NCI-H524 (cell line): ENCODE data around the gene PLEKHG1.

Source experiments
- DNase-seq, 2 experiments: peaks; one replicate each; lab custom pipeline; 2025; lab: John Stamatoyannopoulos, UW

The PLEKHG1 gene

DNA sequence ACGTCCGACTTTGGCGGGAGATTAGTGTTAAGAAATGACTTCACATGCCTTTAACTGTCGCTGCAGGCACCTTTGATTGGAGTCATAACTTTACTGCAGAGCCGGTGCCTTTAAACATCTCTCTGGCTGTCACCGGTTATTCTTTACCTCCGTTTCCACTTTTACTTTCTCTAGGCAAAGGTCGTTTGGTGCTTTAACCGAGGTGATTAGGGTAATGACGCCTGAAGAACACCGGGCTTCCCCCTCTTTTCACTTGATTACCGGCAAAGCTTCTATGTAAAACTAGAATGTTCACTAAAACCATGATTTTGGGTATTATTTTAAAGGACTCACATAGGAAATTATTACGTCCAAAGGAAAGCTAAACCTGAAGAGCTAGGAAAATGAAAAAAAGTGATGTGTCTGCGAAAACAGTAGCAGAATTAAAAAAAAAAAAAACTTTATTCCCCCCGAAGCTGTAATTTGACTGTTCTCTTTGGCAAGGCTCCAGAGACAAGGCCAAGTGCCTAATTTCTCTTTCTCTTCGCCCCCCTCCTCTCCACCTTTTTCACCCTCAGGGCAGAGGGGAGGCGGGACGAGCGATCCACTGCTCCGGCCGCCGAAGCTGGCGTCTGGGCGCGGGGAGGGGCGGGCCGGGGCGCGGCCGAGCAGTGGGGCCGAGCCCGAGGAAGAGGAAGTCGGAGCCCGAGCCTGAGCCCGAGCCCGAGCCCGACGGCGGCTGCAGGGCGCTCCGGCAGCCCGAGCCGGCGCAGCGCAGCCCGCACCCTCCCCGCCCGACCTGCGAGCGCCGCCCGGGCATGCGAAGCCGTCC lies at the start of gene PLEKHG1:
PLEKHG1 (plus strand) TSS at position 687 of the 811 bp plus-strand sequence. CDS start 133,797 bp downstream, outside the sequence.
- DNase-seq: peak in 1 of 2 experiments; percentile 38

DNA sequence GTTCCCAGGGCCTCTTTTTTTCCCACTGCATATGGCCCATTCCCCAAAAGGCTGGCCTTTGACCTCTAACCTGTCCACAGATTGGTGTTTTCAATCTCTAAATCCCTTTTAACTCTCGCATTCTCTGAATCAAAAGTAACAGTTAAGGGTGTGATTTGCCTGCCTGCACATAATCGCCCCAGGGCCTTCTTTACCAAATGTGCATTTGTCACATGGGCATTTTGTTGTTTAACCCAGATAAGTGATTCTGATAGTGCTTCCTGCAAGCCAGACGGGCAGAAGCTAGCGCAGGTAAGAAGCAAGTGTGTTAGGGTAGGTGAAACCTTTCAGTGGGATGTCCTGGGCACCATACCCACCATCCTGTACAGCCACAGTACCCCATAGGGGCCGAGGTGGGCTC lies 49.4 kb upstream of the PLEKHG1 start:
- no peak for DNase-seq

DNA sequence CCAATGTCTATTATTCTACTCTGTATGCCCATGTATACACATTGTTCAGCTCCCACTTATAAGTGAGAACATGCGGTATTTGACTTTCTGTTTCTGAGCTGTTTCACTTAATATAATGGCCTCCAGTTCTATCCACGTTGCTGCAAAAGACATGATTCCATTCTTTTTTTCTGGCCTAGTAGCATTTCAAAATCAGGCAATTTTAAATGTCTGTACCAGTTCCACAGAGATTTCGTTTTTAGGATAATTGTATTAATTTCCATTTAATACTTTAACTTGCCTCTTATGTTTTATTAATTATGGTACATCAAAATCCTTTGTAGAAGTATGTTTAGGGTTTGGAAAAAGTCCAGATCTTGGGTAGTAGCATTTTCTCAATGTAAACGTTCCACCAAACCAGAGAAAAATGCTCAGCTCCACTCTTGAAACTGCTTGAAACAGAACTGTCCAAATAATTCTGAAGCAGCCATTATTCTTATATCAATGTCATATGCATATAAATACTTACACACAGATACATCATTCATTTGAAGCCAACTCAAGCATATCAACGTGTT lies 42.6 kb upstream of the PLEKHG1 start:
- no peak for DNase-seq

DNA sequence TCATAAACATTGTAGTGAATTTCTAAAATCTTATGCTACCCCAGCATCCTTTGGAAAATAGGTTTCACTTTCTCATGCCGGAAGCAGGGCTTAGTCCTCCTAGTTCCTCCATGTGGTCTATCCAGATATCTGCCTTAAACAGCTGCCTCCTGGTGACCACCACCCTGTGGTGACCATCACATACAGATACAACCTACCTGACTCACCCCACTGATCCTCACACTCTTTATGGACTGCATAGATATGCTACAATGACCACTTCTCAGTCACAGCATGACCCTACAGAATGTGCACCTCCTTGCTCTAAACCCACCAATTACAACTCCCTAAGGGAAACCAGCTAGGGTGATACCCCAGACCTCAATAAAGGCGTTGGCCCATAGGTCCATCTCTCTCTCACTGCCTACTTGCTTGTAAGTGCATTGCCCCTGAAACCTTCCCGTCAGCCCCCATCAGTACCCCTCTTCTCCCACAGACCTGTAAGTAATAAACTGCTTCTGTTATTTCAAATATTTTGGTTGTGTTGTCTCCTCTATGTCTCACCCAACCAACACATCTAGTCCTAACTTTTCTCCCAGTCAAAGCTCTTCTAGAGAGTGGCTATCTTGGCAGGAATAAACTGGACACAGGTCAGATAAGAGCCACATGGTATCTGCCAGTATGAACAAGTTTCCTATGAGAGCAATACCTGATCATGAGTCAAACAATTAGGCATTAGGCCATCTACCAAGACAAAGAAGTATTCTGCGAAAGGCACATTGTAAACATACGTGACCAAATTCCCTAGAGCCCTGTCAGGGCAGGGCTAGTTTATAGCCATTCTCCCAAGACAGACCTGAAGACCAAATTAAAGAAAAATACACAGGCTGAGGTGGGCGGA lies 39.4 kb upstream of the PLEKHG1 start:
- no peak for DNase-seq

DNA sequence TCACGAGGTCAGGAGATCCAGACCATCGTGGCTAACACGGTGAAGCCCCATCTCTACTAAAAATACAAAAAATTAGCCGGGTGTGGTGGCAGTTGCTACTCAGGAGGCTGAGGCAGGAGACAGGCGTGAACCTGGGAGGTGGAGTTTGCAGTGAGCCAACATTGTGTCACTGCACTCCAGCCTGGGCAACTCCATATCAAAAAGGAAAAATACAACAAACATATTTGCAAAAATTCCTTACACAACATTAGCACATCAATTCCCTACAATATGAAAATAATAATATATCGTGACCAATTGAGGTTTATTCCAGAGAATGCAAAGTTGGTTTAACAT lies 38.8 kb upstream of the PLEKHG1 start:
- no peak for DNase-seq

DNA sequence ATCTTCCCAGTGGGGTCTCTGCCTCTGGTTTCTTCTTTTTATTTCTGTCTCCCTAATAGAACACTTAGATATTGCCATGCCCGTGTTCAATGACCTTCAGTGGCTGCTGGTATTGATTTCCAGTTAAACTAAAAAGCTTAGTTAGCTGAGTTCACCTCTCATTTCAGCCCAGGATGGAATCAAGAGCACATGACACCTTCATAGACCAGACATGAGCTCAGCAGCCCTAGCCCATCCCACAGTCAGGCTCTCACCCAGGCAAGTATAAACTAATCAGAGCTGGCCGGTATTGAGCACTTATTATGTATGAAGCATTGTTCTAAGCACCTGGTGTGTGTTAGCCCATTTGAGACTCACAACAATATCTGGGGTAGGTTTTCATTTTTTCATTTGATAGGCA lies 33.7 kb upstream of the PLEKHG1 start:
- DNase-seq: no peak

DNA sequence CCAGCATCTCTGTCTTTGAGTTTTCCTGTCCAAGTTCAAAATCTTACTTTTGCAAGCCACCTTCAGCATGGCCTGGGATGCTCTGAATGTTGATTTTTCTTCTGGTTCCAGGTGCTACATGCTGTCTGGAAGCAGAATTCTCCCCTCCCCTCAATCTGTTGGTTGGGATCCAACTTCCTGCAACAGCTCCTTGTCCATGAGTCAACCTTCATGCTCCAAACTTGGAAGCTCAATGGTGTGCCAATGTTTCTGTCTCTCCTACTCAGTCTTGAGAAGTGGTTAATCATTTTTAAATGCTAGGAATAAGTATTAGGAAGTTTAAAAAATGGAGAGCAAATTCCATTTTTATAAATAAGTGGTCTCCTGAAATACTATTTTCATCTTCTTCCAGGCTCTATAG lies 33.2 kb upstream of the PLEKHG1 start:
- no peak for DNase-seq

DNA sequence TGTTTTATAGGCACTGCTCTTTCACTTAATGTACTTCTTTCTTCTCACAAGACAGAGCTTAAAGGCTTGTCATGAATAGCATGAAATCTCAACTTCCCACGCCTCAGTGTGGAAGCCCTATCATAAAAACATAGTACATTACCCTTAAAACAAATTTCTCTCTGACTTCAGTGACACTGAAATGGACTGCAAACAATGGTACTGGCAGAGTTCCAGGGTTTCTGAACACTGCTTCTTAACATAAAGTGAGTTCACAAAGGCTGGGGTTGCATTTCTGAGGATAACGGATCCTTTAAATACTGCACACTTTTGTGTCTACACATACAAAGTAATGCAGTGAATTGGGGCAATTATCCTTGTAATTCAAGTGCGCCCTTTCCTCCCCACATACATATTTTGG lies 32.3 kb upstream of the PLEKHG1 start:
- DNase-seq: no peak

DNA sequence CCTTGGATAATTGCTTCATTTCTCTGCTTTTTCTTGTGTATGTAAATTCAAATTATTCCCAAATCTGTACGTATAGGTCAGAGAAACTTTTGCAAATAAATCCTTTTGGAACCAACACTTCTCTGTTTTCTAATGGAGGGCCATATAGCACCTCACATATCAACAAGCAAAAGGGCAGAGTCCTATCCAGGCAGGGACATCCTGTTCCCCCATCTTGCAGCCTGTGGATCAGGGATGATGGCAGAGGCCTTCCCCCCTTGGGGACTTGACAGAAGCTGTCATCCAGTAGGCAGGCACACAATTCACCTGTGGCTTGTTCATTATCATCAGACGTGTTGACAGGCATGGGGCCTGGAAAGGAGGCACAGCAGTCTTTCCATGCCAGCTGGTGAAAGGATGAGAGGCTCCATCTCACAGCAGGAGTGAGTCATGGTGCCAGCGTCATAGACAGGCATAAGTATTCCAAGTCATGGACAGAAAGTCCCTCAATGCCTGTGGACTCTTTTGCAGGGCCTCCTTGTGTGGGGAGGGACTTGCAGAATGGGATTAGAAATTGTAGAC lies 31.8 kb upstream of the PLEKHG1 start:
- DNase-seq: peak; percentile 64 to 84

DNA sequence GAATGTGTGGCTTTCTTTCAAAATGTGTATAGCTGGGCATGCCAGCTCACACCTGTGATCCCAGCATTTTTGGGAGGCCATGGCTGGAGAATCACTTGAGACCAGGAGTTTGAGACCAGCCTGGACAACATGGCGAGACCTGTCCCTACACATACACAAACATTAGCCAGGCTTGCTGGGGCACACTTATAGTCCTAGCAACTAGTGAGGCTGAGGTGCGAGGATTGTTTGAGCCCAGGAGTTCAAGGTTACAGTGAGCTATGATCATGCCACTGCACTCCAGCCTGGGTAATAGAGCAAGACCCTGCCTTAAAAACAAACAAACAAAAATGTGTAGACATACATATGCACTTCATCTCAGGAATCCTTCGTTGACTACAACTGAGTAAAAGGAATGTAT lies 31.1 kb upstream of the PLEKHG1 start:
- DNase-seq: no peak

DNA sequence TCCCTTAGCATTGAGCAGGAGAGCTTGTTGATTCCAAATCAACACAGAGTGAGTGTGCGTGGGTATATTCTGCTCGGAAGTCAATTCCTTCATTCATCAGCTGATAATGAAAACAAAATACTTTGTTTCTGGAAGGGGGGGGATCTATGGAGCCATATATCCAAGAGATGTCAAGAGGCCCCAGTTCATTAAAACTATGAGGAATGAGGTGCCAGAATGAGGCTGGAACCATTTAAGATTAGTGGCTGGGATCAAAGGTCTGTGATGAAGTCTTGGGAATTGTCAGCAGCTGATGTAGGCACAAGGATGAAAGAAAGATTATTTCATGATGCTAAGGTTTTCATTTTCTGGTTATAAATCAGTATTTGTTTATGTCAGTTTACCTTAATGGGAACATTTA lies 30.5 kb upstream of the PLEKHG1 start:
- DNase-seq: no peak

DNA sequence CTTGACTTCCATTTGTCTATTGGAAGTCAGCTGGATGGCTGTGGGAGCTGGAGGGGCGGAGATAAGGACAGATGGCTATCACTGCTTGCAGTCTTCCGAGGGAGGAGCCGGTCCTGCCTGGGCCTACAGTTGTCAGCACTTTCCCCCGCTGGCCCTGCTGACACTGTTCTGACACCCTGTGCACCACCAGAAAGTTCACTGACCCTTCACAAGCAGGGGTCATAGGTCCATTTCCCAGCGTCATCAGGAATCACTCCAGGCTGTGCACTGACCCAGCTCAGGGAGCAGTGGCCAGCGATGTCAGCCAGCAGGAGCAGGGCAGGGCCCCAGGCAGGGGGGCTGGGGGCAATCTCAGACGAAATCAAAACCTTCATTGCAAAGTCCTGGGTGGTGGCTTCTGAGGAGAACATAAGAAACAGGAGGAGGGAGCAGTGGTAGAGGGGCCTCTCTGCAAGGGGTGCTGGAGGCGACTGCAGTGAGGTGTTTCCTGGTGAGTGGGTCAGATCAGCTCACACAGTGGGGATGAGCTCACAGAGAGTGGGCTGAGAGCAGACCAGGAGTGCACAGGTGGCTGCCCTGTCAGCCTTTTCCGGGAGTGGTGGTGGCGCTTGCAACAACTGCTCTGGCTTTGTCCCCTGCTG lies 26.5 kb upstream of the PLEKHG1 start:
- DNase-seq: peak; percentile 38 to 72

DNA sequence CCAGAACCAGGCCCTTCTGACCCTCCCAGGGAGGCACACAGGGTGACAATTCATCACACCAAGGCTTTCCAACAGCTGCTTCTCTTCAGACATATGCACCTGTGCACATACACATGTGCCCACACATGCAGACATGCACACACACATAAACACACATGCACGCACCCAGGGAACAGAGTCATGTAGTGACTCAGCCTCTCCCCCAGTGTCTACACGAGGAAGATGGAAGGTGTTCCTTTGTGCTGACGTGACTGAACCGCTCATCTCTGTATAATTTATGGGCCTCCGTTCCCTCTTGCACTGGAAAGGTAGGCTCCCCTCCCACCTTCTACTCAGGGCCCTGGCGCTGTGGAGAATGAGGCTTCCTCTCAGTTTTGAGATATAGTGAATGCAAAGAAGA lies 23.8 kb upstream of the PLEKHG1 start:
- no peak for DNase-seq

DNA sequence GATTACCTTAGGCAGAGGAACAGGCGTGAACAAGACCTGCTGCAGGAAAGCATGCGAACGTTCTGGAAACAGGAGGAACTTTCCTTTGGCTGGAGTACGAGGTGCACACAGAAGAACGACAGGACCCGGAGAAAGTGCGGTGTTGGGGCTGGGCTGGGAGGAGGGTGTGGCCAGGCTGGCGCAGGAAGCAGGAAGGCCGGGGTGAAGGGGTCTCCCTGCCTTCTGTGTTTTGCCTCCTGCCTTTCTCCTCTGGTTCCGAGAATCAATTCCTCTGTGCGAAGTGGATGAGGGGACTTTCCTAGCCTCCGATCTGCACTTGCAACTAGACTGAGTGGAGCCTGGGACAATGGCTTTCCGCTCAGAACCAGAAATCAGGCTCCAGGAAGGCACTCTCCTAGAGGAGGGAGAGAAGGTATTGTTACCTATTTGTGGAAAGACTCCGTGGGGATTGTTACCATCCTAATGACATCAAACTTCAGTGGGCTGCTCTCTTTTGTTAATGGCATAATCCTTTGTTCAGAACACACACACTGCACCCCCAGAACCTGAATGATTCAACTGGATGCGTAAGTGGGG lies 22.9 kb upstream of the PLEKHG1 start:
- no peak for DNase-seq

DNA sequence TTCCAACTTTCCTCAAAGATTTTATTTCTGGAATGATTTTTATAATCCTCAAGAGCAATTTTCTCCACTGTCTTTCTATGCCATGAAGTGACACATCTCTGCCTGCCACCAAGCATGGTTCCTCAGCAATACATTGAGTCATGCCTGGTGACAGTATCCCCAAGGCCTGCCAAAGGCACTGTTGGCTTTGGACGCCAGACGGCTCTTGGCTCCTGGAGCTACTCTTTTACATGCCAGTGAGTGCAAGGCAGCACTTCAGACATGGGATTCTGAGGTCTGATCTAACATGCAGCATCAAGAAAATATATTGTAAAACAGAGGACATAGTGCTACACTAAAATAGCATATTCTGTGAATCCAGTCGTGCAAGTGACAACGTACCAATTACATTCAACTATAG lies 20.1 kb upstream of the PLEKHG1 start:
- no peak for DNase-seq

DNA sequence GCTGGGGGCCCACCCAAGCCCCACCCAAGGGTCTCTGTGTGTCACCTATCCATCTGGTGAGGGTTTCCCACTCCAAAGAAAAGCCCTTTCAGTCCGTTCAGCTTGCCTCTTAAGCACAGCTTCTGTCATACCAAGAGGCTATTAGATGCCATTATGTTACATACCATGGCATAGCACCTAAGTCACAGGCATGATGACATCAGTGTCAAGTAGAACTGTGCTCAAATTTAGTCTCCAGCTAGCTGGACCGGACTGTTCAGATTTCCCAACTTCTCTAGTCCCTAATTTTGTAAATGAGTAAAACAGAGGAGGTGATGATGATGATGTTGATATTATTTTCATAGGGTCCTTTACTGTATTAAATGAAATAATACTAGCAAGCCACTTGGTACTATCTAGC lies 19.2 kb upstream of the PLEKHG1 start:
- DNase-seq: no peak

DNA sequence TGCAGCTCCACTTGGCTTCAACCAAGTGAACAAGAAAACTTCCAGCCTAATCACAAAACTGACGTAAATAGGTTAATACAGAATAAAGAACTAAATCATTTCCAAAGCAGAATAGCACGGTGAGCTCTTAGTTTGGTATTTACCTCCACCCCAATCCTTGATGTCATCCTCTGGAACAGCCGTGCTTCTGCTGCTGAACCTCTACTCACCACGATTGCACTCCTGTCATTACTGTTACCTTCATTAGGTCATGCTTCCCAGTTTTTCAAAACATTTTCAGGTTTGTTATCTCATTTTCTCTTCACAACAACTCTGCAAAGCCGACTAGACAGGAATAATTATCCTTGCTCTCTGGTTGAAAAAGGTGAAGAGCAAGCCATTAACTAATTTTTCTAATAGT lies 15.6 kb upstream of the PLEKHG1 start:
- DNase-seq: no peak

DNA sequence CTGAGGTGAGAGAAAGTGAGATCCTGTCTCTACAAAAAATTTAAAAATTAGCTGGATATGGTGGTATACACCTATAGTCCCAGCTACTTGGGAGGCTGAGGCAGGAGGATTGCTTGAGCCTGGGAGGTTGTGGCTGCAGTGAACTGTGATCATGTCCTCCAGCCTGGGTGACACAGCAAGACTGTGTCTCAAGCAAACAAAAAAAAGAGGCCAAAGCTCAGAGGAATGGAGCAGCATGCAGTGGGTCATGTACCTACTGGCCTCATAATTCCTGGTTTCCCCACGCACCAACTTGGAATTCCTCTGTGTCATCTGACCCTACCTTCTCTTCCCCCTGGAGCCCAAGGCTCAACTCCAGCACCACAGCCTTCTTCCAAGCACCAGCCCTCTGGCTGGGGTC lies 15.1 kb upstream of the PLEKHG1 start:
- DNase-seq: no peak

DNA sequence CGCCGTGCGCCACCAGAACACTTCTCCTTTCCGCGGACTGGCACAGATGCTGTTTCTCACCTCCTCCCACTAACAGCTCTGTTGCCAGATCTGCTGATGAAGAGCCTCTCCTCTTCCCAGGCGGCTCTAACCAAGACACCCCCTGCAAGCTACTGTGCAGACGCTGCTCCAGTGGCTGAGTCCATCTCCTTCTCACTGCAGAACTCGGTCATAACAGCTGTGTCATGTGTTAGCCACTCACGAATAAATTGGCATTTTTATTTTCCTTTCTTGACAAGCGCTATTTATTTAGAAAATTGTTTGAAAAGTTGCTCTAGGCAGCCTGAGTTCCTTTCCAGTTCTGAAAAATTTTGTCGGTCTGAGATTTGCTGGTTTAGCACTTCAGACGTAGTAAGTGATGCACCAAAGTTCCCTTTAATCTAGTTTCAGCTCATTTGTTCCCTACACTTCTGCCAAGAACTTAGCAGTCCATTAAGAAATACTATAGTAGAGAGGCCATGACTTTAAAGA lies 12.8 kb upstream of the PLEKHG1 start:
- DNase-seq: no peak

DNA sequence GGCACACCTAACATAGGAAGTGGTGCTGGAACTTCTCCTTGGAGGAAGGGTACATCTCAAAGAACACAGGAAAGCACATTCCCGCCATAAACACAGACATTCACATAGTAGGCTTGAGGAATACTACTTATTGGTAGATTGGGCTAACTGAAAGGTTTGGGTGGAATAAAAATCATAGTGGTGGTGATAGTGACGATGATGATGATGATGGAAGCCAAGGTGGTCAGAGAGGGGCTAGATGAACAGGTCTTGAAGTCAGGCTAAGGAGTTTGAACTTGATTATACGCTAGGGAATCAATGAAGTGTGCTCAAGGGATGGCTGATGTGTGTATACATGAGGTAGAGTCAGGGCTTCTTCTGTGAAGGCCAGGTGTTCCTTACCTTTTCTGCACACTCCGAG lies 12.0 kb upstream of the PLEKHG1 start:
- DNase-seq: no peak

DNA sequence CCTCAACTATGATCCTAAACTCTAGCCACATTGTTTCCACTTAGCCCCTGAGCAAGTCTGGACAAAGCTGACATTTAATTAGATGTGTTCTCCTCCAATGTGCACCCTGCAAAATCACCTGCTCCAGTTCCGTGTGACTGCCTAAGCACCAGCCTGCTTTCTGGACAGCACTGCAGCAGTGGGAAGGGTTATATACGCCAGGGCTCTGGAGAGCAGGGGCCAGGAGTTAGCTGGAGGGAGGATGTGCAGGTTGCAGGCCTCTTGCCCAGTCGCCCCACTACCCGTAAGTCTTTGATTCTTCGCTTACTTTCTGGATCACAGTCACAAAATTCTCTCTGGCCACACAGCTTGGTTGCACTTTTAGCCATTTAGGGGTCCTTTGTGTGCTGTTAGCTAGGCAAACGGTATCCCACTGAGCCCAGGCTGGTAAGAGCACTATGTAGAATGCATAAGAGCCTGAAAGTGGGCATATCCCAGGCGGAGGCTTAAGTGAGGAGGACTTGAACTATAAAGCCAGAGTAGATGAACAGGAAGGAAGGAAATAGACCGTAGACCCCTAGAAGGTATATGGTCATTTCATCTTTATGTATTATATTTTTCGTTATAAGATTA lies 10.7 kb upstream of the PLEKHG1 start:
- peak in 1 of 2 experiments; percentile 5 for DNase-seq
